Type B pancreatic cell (in vitro differentiated cells): ENCODE results near the gene TMEM250. TPM values are rescaled to one million over a fixed set of nuclear protein-coding genes. Genes with fewer than 3 reads are reported as not detected.

ENCODE experiments used
- DNase-seq: peaks from one replicate; pipeline ENCODE4 v3.0.0; 2021; ENCODE audit warnings: mixed read lengths; ENCODE audit not compliant: unreplicated experiment; ENCODE audit errors: extremely low spot score
- H3K27ac Mint-ChIP-seq: 2 replicates; pipeline ENCODE4 v1.8.0; 2021; ENCODE audit warnings: mild to moderate bottlenecking, mixed read lengths
- H3K27me3 Mint-ChIP-seq: 2 replicates; pipeline ENCODE4 v1.8.0; 2021; ENCODE audit warnings: mixed read lengths
- H3K36me3 Mint-ChIP-seq: 2 replicates; pipeline ENCODE4 v1.8.0; 2021; ENCODE audit warnings: mixed read lengths
- H3K4me1 Mint-ChIP-seq: one replicate; pipeline ENCODE4 v1.8.0; 2021; ENCODE audit warnings: mixed read lengths; ENCODE audit not compliant: unreplicated experiment
- H3K4me3 Mint-ChIP-seq: 2 replicates; pipeline ENCODE4 v1.8.0; 2021; ENCODE audit warnings: mild to moderate bottlenecking, mixed read lengths
- H3K9me3 Mint-ChIP-seq: 2 replicates; pipeline ENCODE4 v1.8.0; 2021; ENCODE audit warnings: mixed read lengths
- CTCF ChIP-seq: fragments of 200-600 bp; sonication (generic); conservative IDR thresholded peaks from 2 replicates; pipeline ENCODE4 v1.5.0; 2021; ENCODE audit warnings: antibody characterized with exemption, mild to moderate bottlenecking
- total RNA-seq: library from RNA; stranded (reverse); gene quantifications from 2 replicates; pipeline ENCODE4 v1.2.1, GENCODE V29; 2021; ENCODE audit warnings: low replicate concordance

TMEM250 gene
- total RNA-seq, 1 donor from 2014 or later: 37.9 TPM

- peak overlapping the region; percentile 83 for H3K4me3 Mint-ChIP-seq
- H3K27ac Mint-ChIP-seq: peak overlapping the region; percentile 72
- H3K9me3 Mint-ChIP-seq: no peaks in the 10 kb centered on the region
- no peak for DNase-seq
- TF ChIP-seq CTCF: no peak
- no peaks in the 10 kb centered on the region for H3K36me3 Mint-ChIP-seq
- H3K27me3 Mint-ChIP-seq: peaks cover 5% of the 10 kb centered on the region
- peaks cover 18% of the 10 kb centered on the region for H3K4me1 Mint-ChIP-seq
Observed at GRCh38 chr9:136093346-136093986, 25.2 kb downstream of the TMEM250 start.

- no peak for TF ChIP-seq CTCF
- Mint-ChIP-seq H3K9me3 (no peaks in the 10 kb centered on the region), H3K27me3 (peaks cover 3% of the 10 kb centered on the region), H3K36me3 (no peaks in the 10 kb centered on the region), H3K4me3 (peak overlapping the region; percentile 83), H3K27ac (peak overlapping the region; percentile 72), H3K4me1 (peaks cover 18% of the 10 kb centered on the region)
- no peak for DNase-seq
Observed at GRCh38 chr9:136092741-136093140, 25.9 kb downstream of the TMEM250 start.

- no peaks in the 10 kb centered on the region for H3K9me3 Mint-ChIP-seq
- peaks cover 18% of the 10 kb centered on the region for H3K4me1 Mint-ChIP-seq
- TF ChIP-seq CTCF: no peak
- no peak for DNase-seq
- no peak overlapping the region for H3K27ac Mint-ChIP-seq
- H3K4me3 Mint-ChIP-seq: peak overlapping the region; percentile 83
- H3K36me3 Mint-ChIP-seq: no peaks in the 10 kb centered on the region
- no peaks in the 10 kb centered on the region for H3K27me3 Mint-ChIP-seq
Observed at GRCh38 chr9:136092353-136092650, 26.4 kb downstream of the TMEM250 start.

- TF ChIP-seq CTCF: no peak
- Mint-ChIP-seq H3K27ac (peak overlapping the region; percentile 77), H3K4me3 (peak overlapping the region; percentile 78), H3K36me3 (no peaks in the 10 kb centered on the region), H3K27me3 (no peaks in the 10 kb centered on the region), H3K4me1 (peaks cover 20% of the 10 kb centered on the region), H3K9me3 (no peaks in the 10 kb centered on the region)
- DNase-seq: no peak
Observed at GRCh38 chr9:136091582-136092352, 26.9 kb downstream of the TMEM250 start.

GRCh38 chr9:136090768-136091581 lies 27.7 kb downstream of the TMEM250 start:
- no peak for TF ChIP-seq CTCF
- Mint-ChIP-seq H3K9me3 (no peaks in the 10 kb centered on the region), H3K27me3 (no peaks in the 10 kb centered on the region), H3K4me3 (peak overlapping the region; percentile 78), H3K36me3 (no peaks in the 10 kb centered on the region), H3K4me1 (peaks cover 24% of the 10 kb centered on the region), H3K27ac (peak overlapping the region; percentile 77)
- no peak for DNase-seq
